IMR-90 (cell line): Measurements from ENCODE around the gene CYB5R2. TPM values are rescaled to one million over a fixed set of nuclear protein-coding genes. Genes with fewer than 3 reads are reported as not detected.

Experiments used
- ATAC-seq: fragments of 200-7000 bp; cut with Tn5 transposase; 2 replicates; pipeline ENCODE4 v1.9.1; 2020; ENCODE audit warnings: low read depth, mild to moderate bottlenecking, moderate library complexity
- BruUV-seq: library from RNA; stranded (reverse); fragments of 400-500 nt; replicated peaks from 2 replicates; lab custom pipeline; 2021; lab: Mats Ljungman, UMichigan
- CTCF ChIA-PET: fragments of 300-600 bp; formaldehyde crosslinking; extraction: SDS; loops from one replicate; lab custom pipeline; 2021; ENCODE audit warnings: antibody characterized with exemption; lab: Yijun Ruan, JAX
- POLR2A ChIA-PET: fragments of 300-600 bp; sonication (Branson Sonifier 250); formaldehyde crosslinking; loops from one replicate; lab custom pipeline; 2022; ENCODE audit warnings: antibody characterized with exemption; ENCODE audit not compliant: unreplicated experiment; lab: Charles Lee
- DNase-seq: peaks from one replicate; pipeline ENCODE4 v3.0.0; 2013
- H2AFZ ChIP-seq: replicated peaks from 2 replicates; pipeline ENCODE3; 2013; ENCODE audit warnings: low read length, mild to moderate bottlenecking; ENCODE audit not compliant: poor library complexity
- H2AK5ac ChIP-seq: 2 replicates; pipeline ENCODE4 v1.6.1; 2013; ENCODE audit warnings: low read depth, low read length, inconsistent platforms
- H2AK9ac ChIP-seq: replicated peaks from 2 replicates; pipeline ENCODE3; 2013; ENCODE audit warnings: mild to moderate bottlenecking, low read depth, low read length, moderate library complexity; ENCODE audit not compliant: poor library complexity
- H2BK120ac ChIP-seq: 2 replicates; pipeline ENCODE4 v1.6.1; 2013; ENCODE audit warnings: low read depth, low read length, inconsistent platforms
- H2BK15ac ChIP-seq: 3 replicates; pipeline ENCODE4 v1.6.1; 2013; ENCODE audit warnings: low read depth, low read length, inconsistent platforms
- H2BK20ac ChIP-seq: 2 replicates; pipeline ENCODE4 v1.6.1; 2013; ENCODE audit warnings: low read depth, mild to moderate bottlenecking, inconsistent platforms, low read length, moderate library complexity
- H2BK5ac ChIP-seq: 2 replicates; pipeline ENCODE4 v1.6.1; 2013; ENCODE audit warnings: mild to moderate bottlenecking, low read depth, low read length, inconsistent platforms; ENCODE audit not compliant: poor library complexity, severe bottlenecking
- H3K14ac ChIP-seq: replicated peaks from 2 replicates; pipeline ENCODE4 v1.6.1; 2013; ENCODE audit warnings: low read depth, low read length, inconsistent platforms
- H3K18ac ChIP-seq: 2 replicates; pipeline ENCODE4 v1.6.1; 2013; ENCODE audit warnings: low read depth, low read length, control low read depth
- H3K23ac ChIP-seq: 2 replicates; pipeline ENCODE4 v1.6.1; 2013; ENCODE audit warnings: low read depth, low read length, inconsistent platforms
- H3K27ac ChIP-seq: 2 replicates; pipeline ENCODE4 v1.5.1; 2013; ENCODE audit warnings: mild to moderate bottlenecking, control low read depth, low read length; ENCODE audit not compliant: insufficient read depth
- H3K27me3 ChIP-seq: 2 replicates; pipeline ENCODE4 v1.6.1; 2013; ENCODE audit warnings: low read length; ENCODE audit not compliant: control insufficient read depth, insufficient read depth
- H3K36me3 ChIP-seq: 2 replicates; pipeline ENCODE4 v1.6.1; 2013; ENCODE audit warnings: low read length, mixed read lengths; ENCODE audit not compliant: control insufficient read depth, insufficient read depth
- H3K4ac ChIP-seq: 2 replicates; pipeline ENCODE4 v1.6.1; 2013; ENCODE audit warnings: low read depth, low read length, inconsistent platforms
- H3K4me1 ChIP-seq: 2 replicates; pipeline ENCODE4 v1.6.1; 2013; ENCODE audit warnings: low read length, mixed read lengths; ENCODE audit not compliant: control insufficient read depth, insufficient read depth
- H3K4me2 ChIP-seq: 2 replicates; pipeline ENCODE4 v1.6.1; 2013; ENCODE audit warnings: low read depth, mild to moderate bottlenecking, control low read depth, low read length, moderate library complexity
- H3K4me3 ChIP-seq: 2 replicates; pipeline ENCODE4 v1.5.1; 2013; ENCODE audit warnings: low read depth, mild to moderate bottlenecking, control low read depth, low read length, moderate library complexity; ENCODE audit not compliant: insufficient read depth
- H3K56ac ChIP-seq: 2 replicates; pipeline ENCODE4 v1.6.1; 2013; ENCODE audit warnings: low read length, inconsistent platforms; ENCODE audit not compliant: insufficient read depth; ENCODE audit errors: extremely low read depth
- H3K79me1 ChIP-seq, 2 experiments: 2 replicates each; pipeline ENCODE4 v1.6.1; 2013; ENCODE audit warnings: low read length in 2 of 2, inconsistent platforms in 1 of 2, low read depth in 1 of 2
- H3K9ac ChIP-seq: 2 replicates; pipeline ENCODE4 v1.6.1; 2013; ENCODE audit warnings: low read depth, low read length, control low read depth
- H3K9me1 ChIP-seq: 2 replicates; pipeline ENCODE4 v1.6.1; 2013; ENCODE audit warnings: low read length, inconsistent platforms; ENCODE audit not compliant: insufficient read depth
- H3K9me3 ChIP-seq: 2 replicates; pipeline ENCODE4 v1.6.1; 2013; ENCODE audit warnings: low read length; ENCODE audit not compliant: control insufficient read depth, insufficient read depth
- H4K20me1 ChIP-seq: 2 replicates; pipeline ENCODE4 v1.6.1; 2013; ENCODE audit warnings: low read length, inconsistent platforms; ENCODE audit not compliant: insufficient read depth
- H4K5ac ChIP-seq: 2 replicates; pipeline ENCODE4 v1.6.1; 2013; ENCODE audit warnings: mild to moderate bottlenecking, low read depth, low read length, control low read depth
- H4K8ac ChIP-seq, 2 experiments: 2 replicates each; pipeline ENCODE4 v1.6.1; 2013; ENCODE audit warnings: low read depth in 2 of 2, low read length in 2 of 2, control low read depth in 1 of 2, inconsistent platforms in 1 of 2
- H4K91ac ChIP-seq: 2 replicates; pipeline ENCODE4 v1.6.1; 2013; ENCODE audit warnings: low read depth, low read length, inconsistent platforms; ENCODE audit not compliant: insufficient read depth
- BHLHE40 ChIP-seq: fragments of 150-350 bp; IDR thresholded peaks from 2 replicates; pipeline ENCODE4 v1.6.1; 2016; ENCODE audit warnings: mild to moderate bottlenecking, low read depth, low read length
- CEBPB ChIP-seq: IDR thresholded peaks from 2 replicates; pipeline ENCODE4 v1.6.1; 2012; ENCODE audit warnings: low read depth, low read length, improper control_type of control experiment
- CHD1 ChIP-seq: IDR thresholded peaks from 2 replicates; pipeline ENCODE4 v1.6.1; 2012; ENCODE audit warnings: low read depth, low read length, improper control_type of control experiment
- CTCF ChIP-seq: conservative IDR thresholded peaks from 2 replicates; pipeline ENCODE4 v1.5.1; 2012; ENCODE audit warnings: mild to moderate bottlenecking, low read depth, low read length, improper control_type of control experiment
- ELK1 ChIP-seq: fragments of 150-350 bp; IDR thresholded peaks from 2 replicates; pipeline ENCODE4 v1.6.1; 2016; ENCODE audit warnings: low read depth, mild to moderate bottlenecking, low read length, moderate library complexity, borderline replicate concordance
- FOS ChIP-seq: fragments of 150-350 bp; IDR thresholded peaks from 2 replicates; pipeline ENCODE4 v1.6.1; 2016; ENCODE audit warnings: low read depth, low read length
- MAFK ChIP-seq: IDR thresholded peaks from 2 replicates; pipeline ENCODE4 v1.6.1; 2012; ENCODE audit warnings: low read depth, low read length, improper control_type of control experiment
- MAZ ChIP-seq: IDR thresholded peaks from 2 replicates; pipeline ENCODE4 v1.6.1; 2012; ENCODE audit warnings: low read depth, mild to moderate bottlenecking, low read length, improper control_type of control experiment, moderate library complexity, borderline replicate concordance
- MXI1 ChIP-seq: IDR thresholded peaks from 2 replicates; pipeline ENCODE4 v1.6.1; 2012; ENCODE audit warnings: low read depth, mild to moderate bottlenecking, low read length, moderate library complexity, borderline replicate concordance
- NFE2L2 ChIP-seq: fragments of 150-350 bp; IDR thresholded peaks from 2 replicates; pipeline ENCODE4 v1.6.1; 2016; ENCODE audit warnings: low read depth, mild to moderate bottlenecking, low read length
- POLR2A ChIP-seq: IDR thresholded peaks from 2 replicates; pipeline ENCODE4 v1.6.1; 2012; ENCODE audit warnings: mild to moderate bottlenecking, low read depth, low read length
- RAD21 ChIP-seq: IDR thresholded peaks from 2 replicates; pipeline ENCODE4 v1.6.1; 2012; ENCODE audit warnings: low read length, improper control_type of control experiment
- RCOR1 ChIP-seq: IDR thresholded peaks from 2 replicates; pipeline ENCODE4 v1.6.1; 2012; ENCODE audit warnings: mild to moderate bottlenecking, low read length, improper control_type of control experiment; ENCODE audit not compliant: insufficient replicate concordance
- RFX5 ChIP-seq: IDR thresholded peaks from 2 replicates; pipeline ENCODE4 v1.8.0; 2012; ENCODE audit warnings: low read depth, mild to moderate bottlenecking, low read length, moderate library complexity
- SMC3 ChIP-seq: fragments of 150-350 bp; IDR thresholded peaks from 2 replicates; pipeline ENCODE4 v1.6.1; 2016; ENCODE audit warnings: low read depth, mild to moderate bottlenecking, antibody characterized with exemption, low read length, moderate library complexity
- USF2 ChIP-seq: fragments of 150-350 bp; IDR thresholded peaks from 2 replicates; pipeline ENCODE4 v1.6.1; 2017; ENCODE audit warnings: mild to moderate bottlenecking, antibody characterized with exemption, low read length, low read depth
- WGBS, 2 experiments: methylation state at CpG; one replicate each; pipeline versions ENCODE4 v1.1.5 to v1.1.7; 2013; ENCODE audit warnings: missing lambda C conversion rate in 2 of 2; ENCODE audit not compliant: insufficient read length in 1 of 2; ENCODE audit errors: extremely low coverage in 2 of 2; 5-methylcytosine and 5-hydroxymethylcytosine counted together
- dilution Hi-C: fragments of 300-500 bp; cut with HindIII; formaldehyde crosslinking; loops from one replicate; pipeline ENCODE4 v1.14.3; 2018; ENCODE audit warnings: low sequenced_read_pairs; ENCODE audit not compliant: unreplicated experiment
- in situ Hi-C: fragments of 300-500 bp; cut with MboI; formaldehyde crosslinking; loops from 3 replicates; pipeline ENCODE4 v1.14.3; 2019; ENCODE audit warnings: low sequenced_read_pairs, inconsistent platforms, mixed read lengths
- intact Hi-C: fragments of 100-400 bp; cut with micrococcal nuclease; formaldehyde crosslinking; loops from 2 replicates; pipeline ENCODE4 v1.10.0; 2022
- polyA plus RNA-seq, 3 experiments: library from polyadenylated mRNA; depleted of rRNA; stranded (reverse); fragments of >200 nt; gene quantifications; 2 replicates each; pipeline ENCODE4 v1.2.3, GENCODE V29; 2012; ENCODE audit warnings: low replicate concordance in 1 of 3
- total RNA-seq: library from RNA; depleted of rRNA; stranded (reverse); fragments of >200 nt; gene quantifications from 2 replicates; pipeline ENCODE4 v1.2.3, GENCODE V29; 2012

The CYB5R2 gene
- total and polyA plus RNA-seq, 2 of the 4 experiments (the other 2 are of a cell fraction) = 4.5 to 4.7 TPM

- Histone ChIP-seq H3K27me3 (peaks cover 2% of the 10 kb centered on the region; the same call in 1 of the 2 replicates), H3K27ac (no peak overlapping the region), H2AFZ (no peak overlapping the region), H2BK5ac (no peak overlapping the region), H3K18ac (no peak overlapping the region), H3K9me3 (no peaks in the 10 kb centered on the region), H3K36me3 (no peaks in the 10 kb centered on the region), H4K20me1 (no peaks in the 10 kb centered on the region), H3K9ac (no peak overlapping the region), H3K9me1 (no peaks in the 10 kb centered on the region; the same call in 1 of the 2 replicates), H3K4me2 (no peak overlapping the region), H2BK15ac (no peak overlapping the region), H3K79me1 (no peaks in the 10 kb centered on the region), H3K56ac (no peak overlapping the region), H3K14ac (no peak overlapping the region), H4K91ac (no peak overlapping the region), H3K4ac (no peak overlapping the region), H4K8ac (no peak overlapping the region), H2BK120ac (no peak overlapping the region), H3K23ac (no peak overlapping the region), H2AK5ac (no peak overlapping the region), H2BK20ac (no peak overlapping the region), H4K5ac (no peak overlapping the region), H3K4me1 (no peaks in the 10 kb centered on the region), H2AK9ac (no peak overlapping the region), H3K4me3 (no peak overlapping the region)
- TF ChIP-seq CHD1 (no peak), RFX5 (no peak), RAD21 (no peak), USF2 (no peak), FOS (no peak), CTCF (no peak), NFE2L2 (no peak), MAFK (no peak), MXI1 (no peak), CEBPB (no peak), POLR2A (no peak), RCOR1 (no peak), ELK1 (no peak), MAZ (no peak), SMC3 (no peak), BHLHE40 (no peak)
- CTCF ChIA-PET = no interaction called here
- ATAC-seq = no peak
- POLR2A ChIA-PET = no interaction called here
- intact Hi-C loops = no loop called here
- no peak for DNase-seq
- no CpG with 5 or more reads among the region's 1 CpG for WGBS, 2 experiments
- in situ Hi-C loops = no loop called here
- BruUV-seq = no TSS peak
- dilution Hi-C loops = no loop called here
Measured at GRCh38 chr11:7621554-7621953, 51.7 kb downstream of the CYB5R2 start.
